Measurements from ENCODE around the gene POLR3H. TPM values are rescaled to one million over a fixed set of nuclear protein-coding genes. Genes with fewer than 3 reads are reported as not detected.
"Not testable (repeated sequence)": the region's sequence is repeated elsewhere in the genome, so short reads cannot be mapped to it uniquely, and the experiment has no call there.

The POLR3H gene
- total RNA-seq, 1 donor from 2014 or later = 33.2 TPM

- intact Hi-C loops (cut with micrococcal nuclease) = no loop called here
- Mint-ChIP-seq H3K9me3 (no peaks in the 10 kb centered on the region), H3K36me3 (ENCODE audit: low read depth) (no peaks in the 10 kb centered on the region), H3K4me3 (ENCODE audit: low read depth) (no peak overlapping the region), H3K4me1 (ENCODE audit: low read depth) (peaks cover 5% of the 10 kb centered on the region), H3K27me3 (ENCODE audit: low read depth) (peaks cover 23% of the 10 kb centered on the region), H3K27ac (no peak overlapping the region)
- no peak for DNase-seq (ENCODE audit: low spot score)
Measured at GRCh38 chr22:41561335-41561734, 17.1 kb upstream of the POLR3H start.

- no peaks in the 10 kb centered on the region for H3K9me3 Mint-ChIP-seq
- H3K4me3 Mint-ChIP-seq (ENCODE audit: low read depth) = no peak overlapping the region
- H3K4me1 Mint-ChIP-seq (ENCODE audit: low read depth) = peaks cover 2% of the 10 kb centered on the region
- H3K27me3 Mint-ChIP-seq (ENCODE audit: low read depth) = peaks cover 23% of the 10 kb centered on the region
- no peaks in the 10 kb centered on the region for H3K36me3 Mint-ChIP-seq (ENCODE audit: low read depth)
- DNase-seq (ENCODE audit: low spot score) = no peak
- intact Hi-C loops (cut with micrococcal nuclease) = no loop called here
- H3K27ac Mint-ChIP-seq = no peak overlapping the region
Measured at GRCh38 chr22:41560095-41560471, 15.8 kb upstream of the POLR3H start.

DNA sequence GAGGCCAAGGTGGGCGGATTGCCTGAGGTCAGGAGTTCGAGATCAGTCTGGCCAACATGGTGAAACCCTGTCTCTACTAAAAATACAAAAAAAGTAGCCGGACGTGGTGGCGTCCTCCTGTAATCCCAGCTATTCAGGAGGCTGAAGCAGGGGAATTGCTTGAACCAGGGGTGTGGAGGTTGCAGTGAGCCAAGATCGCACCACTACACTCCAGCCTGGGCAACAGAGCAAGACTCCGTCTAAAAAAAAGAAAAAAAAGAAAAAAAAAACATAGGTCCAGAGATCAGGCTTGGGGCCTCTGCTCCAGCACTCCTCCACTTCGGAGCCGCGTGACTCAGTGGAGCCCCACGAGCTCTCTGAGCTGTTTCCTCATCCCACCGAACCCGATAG lies 14.0 kb upstream of the POLR3H start:
- H3K4me3 Mint-ChIP-seq (ENCODE audit: low read depth); DNase-seq (ENCODE audit: low spot score); H3K27ac Mint-ChIP-seq; H3K36me3 Mint-ChIP-seq (ENCODE audit: low read depth); H3K9me3 Mint-ChIP-seq; intact Hi-C loops (cut with micrococcal nuclease); H3K4me1 Mint-ChIP-seq (ENCODE audit: low read depth): not testable (repeated sequence)
- H3K27me3 Mint-ChIP-seq (ENCODE audit: low read depth) = peaks cover 26% of the 10 kb centered on the region

DNA sequence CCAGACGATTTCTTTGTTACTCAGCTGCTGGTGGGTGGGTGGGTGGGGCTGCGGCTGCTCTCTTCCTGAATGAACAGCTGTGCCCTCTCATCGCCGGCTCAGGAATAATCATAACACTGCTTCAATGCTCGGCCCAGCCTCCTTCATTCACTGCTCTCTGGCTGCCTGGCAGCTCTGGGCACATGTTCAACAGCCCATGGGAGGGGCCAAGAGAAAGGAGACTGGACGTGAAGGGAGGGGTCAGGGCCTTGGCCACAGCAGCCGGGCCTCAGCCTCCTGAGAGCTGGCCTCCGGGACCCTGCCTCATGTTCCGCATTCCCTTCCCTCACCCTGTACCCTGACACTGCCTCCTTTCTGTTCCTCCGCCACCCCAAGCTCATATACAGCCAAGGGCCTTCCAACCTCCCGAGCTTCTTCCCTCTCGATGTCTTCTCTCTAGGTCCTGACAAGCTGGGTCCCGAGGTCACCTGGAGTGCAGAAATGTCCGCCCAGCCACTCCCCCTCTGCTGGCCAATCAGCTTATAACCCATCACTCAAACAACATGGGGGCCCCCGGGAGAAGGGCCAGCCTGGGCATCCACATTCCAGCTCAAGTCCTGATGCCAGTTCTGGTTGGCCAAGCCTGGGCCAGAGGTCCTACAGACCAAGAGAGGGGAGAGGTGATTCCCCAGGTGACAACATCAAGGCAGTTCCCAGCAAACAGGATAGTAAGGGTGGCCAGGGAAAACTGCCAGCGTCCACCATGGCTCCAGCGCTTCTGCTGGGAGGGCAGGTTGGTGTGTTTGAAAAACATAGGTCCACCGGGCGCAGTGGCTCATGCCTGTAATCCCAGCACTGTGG lies 13.4 kb upstream of the POLR3H start:
- Mint-ChIP-seq H3K36me3 (ENCODE audit: low read depth) (no peaks in the 10 kb centered on the region), H3K9me3 (no peaks in the 10 kb centered on the region), H3K27me3 (ENCODE audit: low read depth) (peaks cover 28% of the 10 kb centered on the region), H3K4me3 (ENCODE audit: low read depth) (no peak overlapping the region), H3K4me1 (ENCODE audit: low read depth) (peaks cover 2% of the 10 kb centered on the region), H3K27ac (no peak overlapping the region)
- DNase-seq (ENCODE audit: low spot score) = no peak
- intact Hi-C loops (cut with micrococcal nuclease) = no loop called here

- H3K27ac Mint-ChIP-seq = no peak overlapping the region
- peaks cover 2% of the 10 kb centered on the region for H3K4me1 Mint-ChIP-seq (ENCODE audit: low read depth)
- H3K27me3 Mint-ChIP-seq (ENCODE audit: low read depth) = peaks cover 25% of the 10 kb centered on the region
- intact Hi-C loops (cut with micrococcal nuclease) = no loop called here
- no peaks in the 10 kb centered on the region for H3K9me3 Mint-ChIP-seq
- DNase-seq (ENCODE audit: low spot score) = no peak
- no peaks in the 10 kb centered on the region for H3K36me3 Mint-ChIP-seq (ENCODE audit: low read depth)
- no peak overlapping the region for H3K4me3 Mint-ChIP-seq (ENCODE audit: low read depth)
Measured at GRCh38 chr22:41556561-41556960, 12.3 kb upstream of the POLR3H start.

DNA sequence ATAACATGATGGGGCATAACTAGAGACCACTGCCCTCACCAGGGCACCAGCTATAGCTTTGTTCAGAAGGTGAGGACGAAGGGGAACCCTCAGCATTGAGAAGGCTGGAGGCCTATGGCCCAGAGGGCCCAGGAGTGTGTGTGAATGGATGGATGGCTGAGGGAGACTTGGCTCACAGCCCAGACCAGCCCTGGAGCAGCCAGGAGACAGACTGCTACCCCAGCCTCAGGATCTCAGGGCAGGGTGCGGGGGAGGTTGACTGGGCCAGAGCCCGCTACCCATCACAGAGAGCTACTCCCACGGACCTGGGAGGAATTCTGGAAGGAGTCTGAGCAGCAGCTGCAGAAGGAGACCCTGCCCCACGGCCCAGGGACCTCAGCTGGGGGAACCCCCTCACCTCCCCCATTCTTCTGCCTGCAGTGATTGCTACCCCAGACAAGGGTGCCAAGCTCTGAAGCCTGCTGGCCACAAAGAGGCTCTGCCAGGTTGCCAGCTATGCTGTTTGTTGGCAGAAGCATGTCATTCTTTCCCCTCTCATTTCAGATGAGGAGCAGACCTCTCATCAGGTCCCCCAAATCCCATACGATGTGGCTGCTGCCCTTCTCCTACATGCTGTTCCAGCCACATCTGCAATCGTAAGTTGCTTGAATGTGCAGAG lies 11.2 kb upstream of the POLR3H start:
- H3K4me3 Mint-ChIP-seq (ENCODE audit: low read depth) = no peak overlapping the region

DNA sequence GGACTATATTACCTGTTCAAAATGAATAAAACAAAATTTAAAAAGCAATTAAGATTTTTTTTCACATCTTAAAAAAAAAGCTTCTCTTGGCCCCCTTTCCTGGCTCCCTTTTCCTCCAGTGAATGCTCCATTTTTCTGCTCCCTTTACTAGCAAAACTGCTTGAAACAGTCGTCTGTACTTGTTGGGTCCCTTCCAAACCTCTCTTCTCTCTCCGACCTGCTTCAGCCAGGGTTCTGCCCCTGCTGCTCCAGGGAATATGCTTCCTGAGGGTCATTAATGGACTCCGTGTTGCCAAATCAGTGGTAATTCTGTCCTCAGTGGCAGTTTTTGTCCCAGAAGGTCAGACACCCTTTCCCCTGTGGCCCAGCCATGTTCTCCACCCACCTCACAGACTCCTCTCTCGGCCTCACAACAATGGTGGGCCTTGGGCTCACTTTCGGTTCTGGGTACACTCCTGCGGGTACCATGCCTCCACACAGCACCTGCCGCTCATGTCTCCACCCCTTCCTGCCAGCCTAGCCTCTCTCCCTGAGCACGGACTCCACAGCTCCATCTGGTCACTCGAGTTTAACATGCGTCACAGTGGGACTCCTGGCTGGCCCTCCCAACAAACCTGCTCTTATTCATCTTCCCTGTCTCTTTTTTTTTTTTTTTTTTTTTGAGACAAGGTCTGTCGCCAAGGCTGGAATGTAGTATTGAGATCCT lies 7.8 kb upstream of the POLR3H start:
- Mint-ChIP-seq H3K9me3 (no peaks in the 10 kb centered on the region), H3K27ac (no peak overlapping the region), H3K27me3 (ENCODE audit: low read depth) (peaks cover 11% of the 10 kb centered on the region), H3K4me3 (ENCODE audit: low read depth) (no peak overlapping the region), H3K36me3 (ENCODE audit: low read depth) (no peaks in the 10 kb centered on the region), H3K4me1 (ENCODE audit: low read depth) (peaks cover 2% of the 10 kb centered on the region)
- DNase-seq (ENCODE audit: low spot score) = no peak
- intact Hi-C loops (cut with micrococcal nuclease) = no loop called here

More for the DNA sequence above, 11.2 kb upstream of the POLR3H start:
- H3K27ac Mint-ChIP-seq = no peak overlapping the region
- peaks cover 2% of the 10 kb centered on the region for H3K4me1 Mint-ChIP-seq (ENCODE audit: low read depth)
- no peaks in the 10 kb centered on the region for H3K9me3 Mint-ChIP-seq
- H3K36me3 Mint-ChIP-seq (ENCODE audit: low read depth) = no peaks in the 10 kb centered on the region
- intact Hi-C loops (cut with micrococcal nuclease) = no loop called here
- peaks cover 17% of the 10 kb centered on the region for H3K27me3 Mint-ChIP-seq (ENCODE audit: low read depth)
- no peak for DNase-seq (ENCODE audit: low spot score)

- no peaks in the 10 kb centered on the region for H3K4me1 Mint-ChIP-seq (ENCODE audit: low read depth)
- H3K27ac Mint-ChIP-seq = no peak overlapping the region
- H3K9me3 Mint-ChIP-seq = no peaks in the 10 kb centered on the region
- H3K36me3 Mint-ChIP-seq (ENCODE audit: low read depth) = no peaks in the 10 kb centered on the region
- peaks cover 7% of the 10 kb centered on the region for H3K27me3 Mint-ChIP-seq (ENCODE audit: low read depth)
- no peak overlapping the region for H3K4me3 Mint-ChIP-seq (ENCODE audit: low read depth)
- no peak for DNase-seq (ENCODE audit: low spot score)
- intact Hi-C loops (cut with micrococcal nuclease) = no loop called here
Measured at GRCh38 chr22:41550952-41551491, 6.8 kb upstream of the POLR3H start.

DNA sequence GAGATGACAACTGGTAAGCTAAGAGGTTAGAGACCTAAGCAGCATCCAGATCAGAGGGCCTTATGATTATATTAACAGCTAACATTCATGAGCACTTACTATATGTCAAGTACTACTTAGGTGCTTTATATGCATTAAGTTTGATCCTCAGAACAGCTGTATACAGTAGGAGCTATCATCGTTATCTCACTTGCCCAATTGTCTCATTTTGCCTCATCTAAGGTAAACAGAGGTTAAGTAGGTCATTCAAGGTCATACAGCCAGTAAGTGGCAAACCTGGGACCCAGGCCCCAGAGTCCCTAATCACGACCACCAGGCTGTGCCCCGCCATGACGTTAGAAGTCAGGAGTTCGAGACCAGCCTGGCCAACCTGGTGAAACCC lies 4.6 kb upstream of the POLR3H start:
- peaks cover 5% of the 10 kb centered on the region for H3K4me1 Mint-ChIP-seq (ENCODE audit: low read depth)
- H3K4me3 Mint-ChIP-seq (ENCODE audit: low read depth) = no peak overlapping the region
- H3K36me3 Mint-ChIP-seq (ENCODE audit: low read depth) = no peaks in the 10 kb centered on the region
- DNase-seq (ENCODE audit: low spot score) = no peak
- intact Hi-C loops (cut with micrococcal nuclease) = no loop called here
- H3K27me3 Mint-ChIP-seq (ENCODE audit: low read depth) = peaks cover 7% of the 10 kb centered on the region
- no peak overlapping the region for H3K27ac Mint-ChIP-seq
- H3K9me3 Mint-ChIP-seq = no peaks in the 10 kb centered on the region

- peaks cover 8% of the 10 kb centered on the region for H3K36me3 Mint-ChIP-seq (ENCODE audit: low read depth)
- intact Hi-C loops (cut with micrococcal nuclease) = loop anchor here (1.0 to 5.0 kb wide), 3 partner anchors 44 to 76 kb away; partner anchors contain the start of genes DESI1, PMM1 and XRCC6
- no peak for DNase-seq (ENCODE audit: low spot score)
- no peaks in the 10 kb centered on the region for H3K27me3 Mint-ChIP-seq (ENCODE audit: low read depth)
- H3K4me1 Mint-ChIP-seq (ENCODE audit: low read depth) = peaks cover 21% of the 10 kb centered on the region
- no peaks in the 10 kb centered on the region for H3K9me3 Mint-ChIP-seq
- H3K4me3 Mint-ChIP-seq (ENCODE audit: low read depth) = peak overlapping the region; percentile 91
- peak overlapping the region; percentile 60 for H3K27ac Mint-ChIP-seq
Measured at GRCh38 chr22:41544671-41545476, 604 bp upstream of the POLR3H start.

DNA sequence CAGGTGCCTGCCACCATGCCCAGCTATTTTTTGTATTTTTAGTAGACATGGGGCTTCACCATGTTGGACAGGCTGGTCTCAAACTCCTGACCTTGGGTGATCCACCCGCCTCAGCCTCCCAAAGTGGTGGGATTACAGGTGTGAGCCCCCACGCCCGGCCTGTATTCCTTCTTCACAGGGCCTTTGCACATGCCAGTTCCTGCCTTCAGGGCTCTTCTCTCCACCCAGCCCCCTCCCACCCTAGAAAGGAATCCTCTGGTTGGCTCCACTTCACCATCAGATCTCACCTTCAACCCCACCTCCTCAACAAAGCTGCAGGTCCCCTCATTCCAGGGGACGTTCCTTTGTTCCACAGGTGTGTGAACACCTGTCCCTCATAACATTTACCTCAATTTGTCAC lies 2.0 kb downstream of the POLR3H start:
- H3K4me3 Mint-ChIP-seq (ENCODE audit: low read depth) = peak overlapping the region; percentile 91
- H3K36me3 Mint-ChIP-seq (ENCODE audit: low read depth) = peaks cover 17% of the 10 kb centered on the region
- peaks cover 21% of the 10 kb centered on the region for H3K4me1 Mint-ChIP-seq (ENCODE audit: low read depth)
- DNase-seq (ENCODE audit: low spot score) = no peak
- H3K27me3 Mint-ChIP-seq (ENCODE audit: low read depth) = no peaks in the 10 kb centered on the region
- H3K9me3 Mint-ChIP-seq = no peaks in the 10 kb centered on the region
- peak overlapping the region; percentile 15 for H3K27ac Mint-ChIP-seq
- intact Hi-C loops (cut with micrococcal nuclease) = loop anchor here (5.0 kb wide), 1 partner anchor 60 kb away; no protein-coding TSS in a partner anchor

GRCh38 chr22:41541484-41541883 lies 2.8 kb downstream of the POLR3H start:
- H3K27me3 Mint-ChIP-seq (ENCODE audit: low read depth) = no peaks in the 10 kb centered on the region
- peak overlapping the region; percentile 41 for H3K4me3 Mint-ChIP-seq (ENCODE audit: low read depth)
- peaks cover 21% of the 10 kb centered on the region for H3K4me1 Mint-ChIP-seq (ENCODE audit: low read depth)
- intact Hi-C loops (cut with micrococcal nuclease) = loop anchor here (5.0 kb wide), 1 partner anchor 61 kb away; no protein-coding TSS in a partner anchor
- H3K36me3 Mint-ChIP-seq (ENCODE audit: low read depth) = peaks cover 17% of the 10 kb centered on the region
- H3K9me3 Mint-ChIP-seq = no peaks in the 10 kb centered on the region
- peak overlapping the region; percentile 10 for H3K27ac Mint-ChIP-seq
- no peak for DNase-seq (ENCODE audit: low spot score)
